ENCODE results near the gene PRR33. TPM values are rescaled to one million over a fixed set of nuclear protein-coding genes. Genes with fewer than 3 reads are reported as not detected.

Gene PRR33
- total and polyA plus RNA-seq, 9 of the 15 experiments (the other 6 are each of a cell fraction or from before 2014, with no cell fraction given): not detected

GRCh38 chr11:1839924-1840779 lies 51.5 kb downstream of the PRR33 start (continued):
- TF ChIP-seq ZBTB33 (CRISPR knock-in tag; IDR thresholded peaks at IDR 0.05) (peak; percentile 61; the same call in 1 of the 2 replicates), CBFB (CRISPR knock-in tag; IDR thresholded peaks at IDR 0.05) (no peak), SPI1 (IDR thresholded peaks at IDR 0.05; ENCODE audit: borderline replicate concordance, low read depth, low read length) (peak; percentile 84), MXI1 (IDR thresholded peaks at IDR 0.05; ENCODE audit: low read depth, low read length) (no peak), STAT5B (CRISPR knock-in tag; IDR thresholded peaks at IDR 0.05) (no peak), TEAD4 (IDR thresholded peaks at IDR 0.05; ENCODE audit: low read length) (no peak), TEAD4 (CRISPR knock-in tag; IDR thresholded peaks at IDR 0.05; ENCODE audit: borderline replicate concordance) (no peak), GTF2E2 (tag; IDR thresholded peaks at IDR 0.05) (no peak)

Data from K562 (cell line).